B cell (primary cell): ENCODE measurements around the gene DUSP5. TPM values are rescaled to one million over a fixed set of nuclear protein-coding genes. Genes with fewer than 3 reads are reported as not detected.

Experiments
- ATAC-seq: fragments of 200-7000 bp; cut with Tn5 transposase; one replicate; pipeline ENCODE4 v1.10.0; 2021; ENCODE audit warnings: low read depth, mild to moderate bottlenecking, moderate number of reproducible peaks, moderate library complexity
- CTCF ChIA-PET: fragments of 350-600 bp; sonication (Branson Sonifier 250); formaldehyde crosslinking; loops from one replicate; lab custom pipeline; 2021; ENCODE audit warnings: antibody characterized with exemption, inconsistent platforms; lab: Charles Lee
- POLR2A ChIA-PET: fragments of 350-600 bp; sonication (Branson Sonifier 250); formaldehyde crosslinking; loops from one replicate; lab custom pipeline; 2021; ENCODE audit warnings: antibody characterized with exemption; lab: Charles Lee
- DNase-seq: peaks from one replicate; pipeline ENCODE4 v3.0.0; 2013
- H2AFZ ChIP-seq: 2 replicates; pipeline ENCODE4 v1.6.1; 2012; ENCODE audit warnings: mild to moderate bottlenecking, low read depth, low read length; ENCODE audit not compliant: insufficient read depth, poor library complexity, severe bottlenecking
- H3K27ac ChIP-seq, 2 donors: 1 replicate in 1 of 2; 2 replicates in 1 of 2; pipeline ENCODE4 v1.5.1; 2012 to 2013; ENCODE audit warnings: low read length in 2 of 2, mild to moderate bottlenecking in 2 of 2, moderate library complexity in 1 of 2
- H3K27me3 ChIP-seq, 4 experiments: fragments of 200-600 bp in 1 of 4; sonication (generic) in 1 of 4; replicated peaks in 1 of 4; 1 replicate in 2 of 4; 2 replicates in 2 of 4; pipeline versions ENCODE4 v1.6.1 to v1.7.0; 2013 to 2016; ENCODE audit warnings: low read length in 3 of 4, mild to moderate bottlenecking in 2 of 4, mixed read lengths in 1 of 4, moderate library complexity in 1 of 4; ENCODE audit not compliant: insufficient read depth in 4 of 4, control insufficient read depth in 3 of 4; ENCODE audit errors: control extremely low read depth in 1 of 4
- H3K36me3 ChIP-seq, 2 experiments: replicated peaks in 1 of 2; 1 replicate in 1 of 2; 2 replicates in 1 of 2; pipeline versions ENCODE4 v1.6.1 to v1.7.1; 2013; ENCODE audit warnings: low read length in 1 of 2; ENCODE audit not compliant: insufficient read depth in 2 of 2, control insufficient read depth in 1 of 2; ENCODE audit errors: control extremely low read depth in 1 of 2, extremely low read depth in 1 of 2
- H3K4me1 ChIP-seq, 2 donors: fragments of 200-600 bp in 1 of 2; sonication (generic) in 1 of 2; 1 replicate in 1 of 2; 2 replicates in 1 of 2; pipeline versions ENCODE4 v1.5.1 to v1.6.1; 2013 to 2017; ENCODE audit warnings: low read length in 2 of 2; ENCODE audit not compliant: control insufficient read depth in 2 of 2, insufficient read depth in 2 of 2
- H3K4me2 ChIP-seq: replicated peaks from 2 replicates; pipeline ENCODE3; 2012; ENCODE audit warnings: mild to moderate bottlenecking, low read depth, low read length; ENCODE audit not compliant: poor library complexity, severe bottlenecking
- H3K4me3 ChIP-seq, 5 experiments: fragments of 200-600 bp in 1 of 5; sonication (generic) in 1 of 5; 1 replicate in 3 of 5; 2 replicates in 2 of 5; pipeline versions ENCODE4 v1.5.1 to v1.7.0; 2011 to 2016; ENCODE audit warnings: low read length in 4 of 5, mild to moderate bottlenecking in 4 of 5, low read depth in 2 of 5, control low read depth in 1 of 5, moderate library complexity in 1 of 5; ENCODE audit not compliant: insufficient read depth in 1 of 5; ENCODE audit errors: control extremely low read depth in 1 of 5, extremely low read depth in 1 of 5
- H3K79me2 ChIP-seq: fragments of 200-600 bp; sonication (generic); one replicate; pipeline ENCODE4 v1.6.0; 2016; ENCODE audit warnings: low read length; ENCODE audit not compliant: control insufficient read depth, insufficient read depth
- H3K9ac ChIP-seq: fragments of 200-600 bp; sonication (generic); 2 replicates; pipeline ENCODE4 v1.6.1; 2017; ENCODE audit warnings: mild to moderate bottlenecking, low read length, moderate library complexity
- H3K9me3 ChIP-seq, 3 donors: one replicate each; pipeline versions ENCODE4 v1.6.1 to v1.7.1; 2013; ENCODE audit warnings: low read length in 2 of 3; ENCODE audit not compliant: control insufficient read depth in 2 of 3, insufficient read depth in 1 of 3; ENCODE audit errors: control extremely low read depth in 1 of 3
- H4K20me1 ChIP-seq: 2 replicates; pipeline ENCODE4 v1.6.0; 2012; ENCODE audit warnings: mild to moderate bottlenecking, low read length; ENCODE audit not compliant: insufficient read depth, control insufficient read depth, poor library complexity, severe bottlenecking
- H3K27ac Mint-ChIP-seq: one replicate; pipeline ENCODE4 v1.8.0; 2021; ENCODE audit warnings: mixed read lengths
- H3K27me3 Mint-ChIP-seq: one replicate; pipeline ENCODE4 v1.8.0; 2021; ENCODE audit warnings: mixed read lengths
- H3K4me1 Mint-ChIP-seq: one replicate; pipeline ENCODE4 v1.8.0; 2021; ENCODE audit warnings: mixed read lengths
- H3K4me3 Mint-ChIP-seq: one replicate; pipeline ENCODE4 v1.8.0; 2021; ENCODE audit warnings: mixed read lengths
- H3K9me3 Mint-ChIP-seq: one replicate; pipeline ENCODE4 v1.8.0; 2022; ENCODE audit warnings: mixed read lengths; ENCODE audit not compliant: insufficient read depth
- CTCF ChIP-seq: fragments of 200-600 bp; IDR thresholded peaks from one replicate; pipeline ENCODE4 v1.8.0; 2022; ENCODE audit warnings: antibody characterized with exemption, mild to moderate bottlenecking
- EZH2 ChIP-seq: IDR thresholded peaks from 2 replicates; pipeline ENCODE4 v1.6.1; 2012; ENCODE audit warnings: borderline replicate concordance, low read depth, mild to moderate bottlenecking, moderate library complexity, low read length; ENCODE audit not compliant: insufficient read depth, poor library complexity, severe bottlenecking
- WGBS: methylation state at CpG from one replicate; pipeline ENCODE4 v1.1.5; 2013; ENCODE audit warnings: missing lambda C conversion rate; ENCODE audit not compliant: insufficient coverage; 5-methylcytosine and 5-hydroxymethylcytosine counted together
- intact Hi-C: fragments of 100-400 bp; cut with micrococcal nuclease; formaldehyde crosslinking; loops from one replicate; pipeline ENCODE4 v1.10.0; 2022
- polyA plus RNA-seq: library from polyadenylated mRNA; depleted of rRNA; stranded (reverse); fragments of >200 nt; gene quantifications from 2 replicates; pipeline ENCODE4 v1.2.3, GENCODE V29; 2012
- total RNA-seq, 2 donors: library from RNA; stranded (reverse); fragments of 120-200 nt in 1 of 2; gene quantifications; 1 replicate in 1 of 2; 2 replicates in 1 of 2; pipeline versions ENCODE4 v1.2.3 to v1.2.4, GENCODE V29; 2013 to 2022

DUSP5 gene
- total and polyA plus RNA-seq, 2 donors (not counting 1 experiment from before 2014, with no cell fraction given), result 10.0 to 71.0 TPM

GRCh38 chr10:110503528-110504110 is 5.9 kb downstream of the DUSP5 start:
- Histone ChIP-seq H3K4me1 (peaks cover 52 to 59% of the 10 kb centered on the region in 2 donors), H3K27me3 (peaks cover 0 to 11% (median under 1%) of the 10 kb centered on the region in 4 experiments), H4K20me1 (peaks cover 25% of the 10 kb centered on the region), H3K36me3 (no peaks in the 10 kb centered on the region), H3K79me2 (peaks cover 16% of the 10 kb centered on the region), H3K9me3 (no peaks in the 10 kb centered on the region), H3K4me2 (peak overlapping the region; percentile 66), H3K27ac (peak overlapping the region; percentile 82 to 87), H2AFZ (no peak overlapping the region), H3K4me3 (peak overlapping the region in 3 of 5 experiments; percentile 6 to 45 (median 18)), H3K9ac (peak overlapping the region; percentile 34)
- TF ChIP-seq EZH2, result no peak
- TF ChIP-seq CTCF, result no peak
- ChIA-PET CTCF (interaction anchor here (0.8 to 10.3 kb wide), 10 partner anchors 37 to 199 kb away, joined by 3 to 87 read pairs (median 5); partner anchors contain the start of gene SMNDC1), POLR2A (interaction anchor here (0.6 to 2.8 kb wide), 5 partner anchors 89 to 198 kb away, joined by 3 to 14 read pairs (median 8); partner anchors contain the start of gene SMNDC1)
- no peak for DNase-seq
- intact Hi-C loops, result loop anchor here (1.0 to 5.0 kb wide), 8 partner anchors 33 to 364 kb away; partner anchors contain the start of gene SMC3
- H3K4me3 Mint-ChIP-seq, result peak overlapping the region; percentile 85
- peaks cover 6% of the 10 kb centered on the region for H3K27me3 Mint-ChIP-seq
- no peaks in the 10 kb centered on the region for H3K9me3 Mint-ChIP-seq
- WGBS, result no CpG with 5 or more reads among the region's 4 CpGs
- no peak for ATAC-seq
- H3K4me1 Mint-ChIP-seq, result peaks cover 67% of the 10 kb centered on the region
- H3K27ac Mint-ChIP-seq, result peak overlapping the region; percentile 90
